Dendritic cell treated with granulocyte-macrophage colony-stimulating factor and Interleukin-4, amounts not matched to agents 40 ng/mL and 50 ng/mL, for 4 days (primary cell): ENCODE measurements around the gene DGKI.

ENCODE experiments used
- H3K27ac Mint-ChIP-seq: one replicate; pipeline ENCODE4 v1.8.0; 2022; ENCODE audit warnings: mild to moderate bottlenecking, mixed read lengths
- H3K27me3 Mint-ChIP-seq: one replicate; pipeline ENCODE4 v1.8.0; 2022; ENCODE audit warnings: mild to moderate bottlenecking, mixed read lengths
- H3K36me3 Mint-ChIP-seq: one replicate; pipeline ENCODE4 v1.8.0; 2022; ENCODE audit warnings: low read depth, mixed read lengths
- H3K4me1 Mint-ChIP-seq: one replicate; pipeline ENCODE4 v1.8.0; 2022; ENCODE audit warnings: low read depth, mixed read lengths
- H3K4me3 Mint-ChIP-seq: one replicate; pipeline ENCODE4 v1.8.0; 2022; ENCODE audit warnings: mild to moderate bottlenecking, moderate library complexity, mixed read lengths
- H3K9me3 Mint-ChIP-seq: one replicate; pipeline ENCODE4 v1.8.0; 2022; ENCODE audit warnings: mixed read lengths
- intact Hi-C: fragments of 100-400 bp; cut with micrococcal nuclease; formaldehyde crosslinking; loops from one replicate; pipeline ENCODE4 v1.15.0; 2022

The DGKI gene

DNA sequence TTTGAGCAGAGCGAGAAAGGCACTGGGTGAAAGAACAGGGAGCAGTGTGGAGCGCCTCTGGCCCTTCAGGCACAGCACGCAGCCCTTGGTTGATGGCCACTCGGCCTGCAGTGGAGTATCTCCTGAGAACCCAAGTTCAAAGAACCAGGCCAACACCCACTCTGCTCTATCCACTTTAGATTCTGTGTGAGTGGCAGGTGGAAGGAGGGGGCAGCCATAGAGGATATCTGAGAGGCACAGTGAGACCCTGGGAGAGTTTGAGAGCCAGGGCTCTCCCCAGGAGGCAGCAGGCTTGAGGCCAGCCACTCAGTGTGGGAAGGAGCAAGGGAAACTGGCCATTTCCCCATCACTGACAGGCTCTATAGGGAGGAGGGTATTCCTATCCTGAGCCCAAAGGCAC is 450.7 kb downstream of the DGKI start:
- H3K27me3 Mint-ChIP-seq: no peaks in the 10 kb centered on the region
- no peaks in the 10 kb centered on the region for H3K36me3 Mint-ChIP-seq
- H3K27ac Mint-ChIP-seq: no peak overlapping the region
- H3K9me3 Mint-ChIP-seq: peaks cover 16% of the 10 kb centered on the region
- H3K4me1 Mint-ChIP-seq: no peaks in the 10 kb centered on the region
- intact Hi-C loops: no loop called here
- no peak overlapping the region for H3K4me3 Mint-ChIP-seq

DNA sequence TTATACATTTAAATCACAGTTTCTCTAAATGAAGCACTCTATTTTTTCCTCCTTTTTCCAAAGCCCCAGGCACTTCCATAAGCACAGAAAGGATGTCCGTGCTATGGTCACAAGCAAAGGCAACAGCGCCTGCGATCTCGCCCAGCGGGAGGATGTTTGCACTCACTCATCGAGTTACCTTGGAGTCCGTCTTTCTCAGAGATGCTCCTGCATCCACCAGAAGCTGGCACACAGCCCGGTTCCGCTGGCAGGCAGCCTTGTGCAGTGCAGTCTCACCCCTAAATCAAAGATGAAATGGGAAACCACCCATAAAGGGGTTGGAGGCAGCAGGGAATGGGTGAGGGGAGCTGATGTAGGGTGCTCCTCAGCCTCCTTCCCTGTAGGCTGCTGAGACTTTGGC is 451.4 kb downstream of the DGKI start:
- H3K27ac Mint-ChIP-seq: no peak overlapping the region

DNA sequence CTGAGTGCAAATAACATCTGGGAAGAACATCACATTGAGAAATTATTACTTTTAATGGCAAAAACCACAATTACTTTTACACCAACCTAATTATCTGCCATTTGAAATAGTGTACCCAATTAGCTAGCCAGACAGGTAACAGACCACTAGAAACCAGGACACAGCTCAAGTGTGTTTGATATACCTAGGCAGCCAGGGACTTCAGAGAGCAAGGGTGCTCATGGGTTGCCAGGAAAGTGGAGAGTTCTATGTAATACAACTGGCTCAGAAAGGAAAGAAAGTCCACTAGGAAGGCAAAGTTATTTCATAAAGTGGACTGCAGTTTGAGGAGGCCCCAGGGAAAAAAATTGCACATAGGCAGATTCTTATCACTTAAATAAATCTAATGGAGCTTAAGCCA is 453.2 kb downstream of the DGKI start:
- Mint-ChIP-seq H3K27me3 (no peaks in the 10 kb centered on the region), H3K9me3 (peaks cover 18% of the 10 kb centered on the region), H3K4me3 (no peak overlapping the region), H3K4me1 (no peaks in the 10 kb centered on the region), H3K36me3 (no peaks in the 10 kb centered on the region), H3K27ac (no peak overlapping the region)
- intact Hi-C loops: no loop called here

More for the DNA sequence above, 451.4 kb downstream of the DGKI start:
- H3K4me3 Mint-ChIP-seq: no peak overlapping the region
- no peaks in the 10 kb centered on the region for H3K27me3 Mint-ChIP-seq
- no peaks in the 10 kb centered on the region for H3K36me3 Mint-ChIP-seq
- intact Hi-C loops: no loop called here
- peaks cover 18% of the 10 kb centered on the region for H3K9me3 Mint-ChIP-seq
- no peaks in the 10 kb centered on the region for H3K4me1 Mint-ChIP-seq

DNA sequence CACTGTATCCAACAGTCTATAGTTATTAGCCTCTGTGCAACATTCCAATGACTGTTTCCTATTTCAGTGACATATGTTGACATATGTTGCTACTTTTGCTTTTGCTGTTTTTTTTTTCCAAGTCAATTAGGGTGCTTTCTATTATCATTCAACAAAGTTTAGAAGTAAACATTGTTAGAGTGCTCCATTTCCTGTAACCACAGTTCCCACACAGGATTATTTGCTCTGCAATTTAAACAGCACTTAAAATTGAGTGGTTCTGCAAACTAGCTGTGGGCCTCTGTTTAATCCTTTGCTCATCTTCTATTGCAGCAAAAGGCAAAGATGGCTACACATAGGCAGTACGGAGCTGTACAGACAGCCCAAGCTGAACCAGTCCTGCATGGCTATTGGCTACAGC is 456.7 kb downstream of the DGKI start:
- H3K36me3 Mint-ChIP-seq: no peaks in the 10 kb centered on the region
- no peak overlapping the region for H3K27ac Mint-ChIP-seq
- H3K4me1 Mint-ChIP-seq: no peaks in the 10 kb centered on the region
- H3K9me3 Mint-ChIP-seq: peaks cover 9% of the 10 kb centered on the region
- no peaks in the 10 kb centered on the region for H3K27me3 Mint-ChIP-seq
- no peak overlapping the region for H3K4me3 Mint-ChIP-seq
- intact Hi-C loops: no loop called here

DNA sequence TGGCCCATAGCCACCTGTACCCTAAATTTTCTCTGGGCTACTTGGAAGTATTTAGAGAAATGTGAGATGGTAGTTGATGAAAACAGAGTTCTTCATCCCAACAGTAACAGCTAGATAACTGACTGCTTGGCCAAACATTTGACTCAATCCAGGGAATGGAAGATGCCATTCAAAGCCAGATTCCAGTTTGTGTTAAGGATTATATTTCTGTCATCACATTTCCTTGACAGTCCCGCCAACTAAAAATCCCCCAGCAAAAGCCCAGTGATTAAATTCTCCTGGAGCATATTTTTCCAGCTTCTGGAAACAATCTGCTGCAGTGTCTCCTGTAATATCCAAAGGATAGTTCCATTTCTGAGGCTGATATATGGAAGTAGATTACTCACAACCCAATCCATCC is 457.9 kb downstream of the DGKI start:
- Mint-ChIP-seq H3K4me1 (no peaks in the 10 kb centered on the region), H3K4me3 (no peak overlapping the region), H3K36me3 (no peaks in the 10 kb centered on the region), H3K9me3 (peaks cover 9% of the 10 kb centered on the region), H3K27ac (no peak overlapping the region), H3K27me3 (no peaks in the 10 kb centered on the region)
- intact Hi-C loops: no loop called here

DNA sequence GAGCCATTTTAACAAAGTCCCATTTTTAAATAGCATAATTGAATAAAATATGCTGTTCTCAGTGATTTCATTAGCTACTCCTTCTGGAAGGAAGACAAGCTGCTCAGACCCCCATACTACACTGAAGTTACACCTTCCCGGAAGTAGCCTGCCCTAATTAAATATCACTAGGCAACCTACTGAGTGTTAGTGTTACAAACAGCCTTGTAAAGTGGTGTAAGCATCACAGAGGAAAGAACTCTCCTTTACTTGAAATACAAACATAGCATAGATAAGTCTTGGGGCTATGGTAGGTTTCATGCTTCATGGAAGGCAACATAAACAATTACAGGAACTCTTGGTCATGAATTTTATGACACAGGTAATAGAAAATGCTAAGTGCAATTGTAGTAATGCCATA is 459.8 kb downstream of the DGKI start:
- H3K27me3 Mint-ChIP-seq: no peaks in the 10 kb centered on the region
- H3K4me1 Mint-ChIP-seq: no peaks in the 10 kb centered on the region
- H3K4me3 Mint-ChIP-seq: no peak overlapping the region
- H3K27ac Mint-ChIP-seq: no peak overlapping the region
- H3K36me3 Mint-ChIP-seq: no peaks in the 10 kb centered on the region
- intact Hi-C loops: no loop called here
- H3K9me3 Mint-ChIP-seq: peaks cover 9% of the 10 kb centered on the region

GRCh38 chr7:137381045-137381444 is 465.7 kb downstream of the DGKI start:
- Mint-ChIP-seq H3K4me3 (no peak overlapping the region), H3K4me1 (no peaks in the 10 kb centered on the region), H3K27ac (no peak overlapping the region), H3K9me3 (no peaks in the 10 kb centered on the region), H3K27me3 (no peaks in the 10 kb centered on the region), H3K36me3 (no peaks in the 10 kb centered on the region)
- intact Hi-C loops: no loop called here

DNA sequence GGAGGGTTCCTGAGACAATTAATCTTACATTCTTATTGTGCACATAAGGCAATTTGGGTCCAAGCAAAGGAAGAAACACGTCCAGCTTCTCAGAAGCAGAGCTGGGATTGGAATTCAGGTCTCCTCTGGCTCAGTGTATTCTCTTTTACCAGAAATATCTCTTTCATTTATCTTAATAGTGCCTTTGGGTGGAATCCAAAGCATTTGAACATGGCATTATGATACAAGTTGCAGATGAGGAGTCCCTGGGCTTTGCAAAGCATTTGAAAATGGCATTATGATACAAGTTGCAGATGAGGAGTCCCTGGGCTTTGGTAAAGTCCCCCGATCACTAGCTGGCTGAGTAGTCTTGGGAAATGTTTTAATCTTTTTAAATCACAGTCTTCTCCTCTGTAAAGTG is 473.3 kb downstream of the DGKI start:
- H3K36me3 Mint-ChIP-seq: no peaks in the 10 kb centered on the region
- H3K4me1 Mint-ChIP-seq: no peaks in the 10 kb centered on the region
- peaks cover 5% of the 10 kb centered on the region for H3K9me3 Mint-ChIP-seq
- intact Hi-C loops: no loop called here
- no peak overlapping the region for H3K27ac Mint-ChIP-seq
- no peaks in the 10 kb centered on the region for H3K27me3 Mint-ChIP-seq
- H3K4me3 Mint-ChIP-seq: no peak overlapping the region

DNA sequence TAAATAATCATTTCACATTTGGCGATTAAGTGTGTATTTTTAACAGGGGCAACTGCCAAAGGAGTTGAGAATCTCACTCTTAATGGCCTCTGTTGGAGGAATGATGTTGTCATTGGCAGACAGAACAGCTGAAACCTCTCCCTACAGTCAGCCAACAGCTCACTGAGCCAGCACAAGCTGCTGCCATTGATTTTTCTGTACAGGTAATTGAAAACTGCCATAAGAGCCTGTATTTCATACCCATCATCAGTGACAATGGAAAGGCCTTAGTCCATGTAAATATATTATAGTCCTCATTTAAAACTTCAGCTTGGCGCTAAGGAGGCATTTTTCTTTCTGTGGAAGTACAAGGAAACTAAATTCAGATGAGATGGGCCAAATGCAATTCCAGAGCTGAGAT is 475.2 kb downstream of the DGKI start:
- peaks cover 5% of the 10 kb centered on the region for H3K9me3 Mint-ChIP-seq
- no peak overlapping the region for H3K27ac Mint-ChIP-seq
- H3K36me3 Mint-ChIP-seq: no peaks in the 10 kb centered on the region
- H3K27me3 Mint-ChIP-seq: no peaks in the 10 kb centered on the region
- no peak overlapping the region for H3K4me3 Mint-ChIP-seq
- no peaks in the 10 kb centered on the region for H3K4me1 Mint-ChIP-seq
- intact Hi-C loops: no loop called here

- no peaks in the 10 kb centered on the region for H3K4me1 Mint-ChIP-seq
- no peaks in the 10 kb centered on the region for H3K36me3 Mint-ChIP-seq
- H3K27ac Mint-ChIP-seq: no peak overlapping the region
- intact Hi-C loops: no loop called here
- no peaks in the 10 kb centered on the region for H3K27me3 Mint-ChIP-seq
- H3K4me3 Mint-ChIP-seq: no peak overlapping the region
- H3K9me3 Mint-ChIP-seq: peaks cover 32% of the 10 kb centered on the region
These were observed 479.8 kb downstream of the DGKI start for GRCh38 chr7:137366995-137367394.

- Mint-ChIP-seq H3K4me3 (no peak overlapping the region), H3K27me3 (no peaks in the 10 kb centered on the region), H3K36me3 (no peaks in the 10 kb centered on the region), H3K4me1 (no peaks in the 10 kb centered on the region), H3K9me3 (peaks cover 55% of the 10 kb centered on the region), H3K27ac (no peak overlapping the region)
- intact Hi-C loops: no loop called here
These were observed 483.1 kb downstream of the DGKI start for GRCh38 chr7:137363683-137364082.

DNA sequence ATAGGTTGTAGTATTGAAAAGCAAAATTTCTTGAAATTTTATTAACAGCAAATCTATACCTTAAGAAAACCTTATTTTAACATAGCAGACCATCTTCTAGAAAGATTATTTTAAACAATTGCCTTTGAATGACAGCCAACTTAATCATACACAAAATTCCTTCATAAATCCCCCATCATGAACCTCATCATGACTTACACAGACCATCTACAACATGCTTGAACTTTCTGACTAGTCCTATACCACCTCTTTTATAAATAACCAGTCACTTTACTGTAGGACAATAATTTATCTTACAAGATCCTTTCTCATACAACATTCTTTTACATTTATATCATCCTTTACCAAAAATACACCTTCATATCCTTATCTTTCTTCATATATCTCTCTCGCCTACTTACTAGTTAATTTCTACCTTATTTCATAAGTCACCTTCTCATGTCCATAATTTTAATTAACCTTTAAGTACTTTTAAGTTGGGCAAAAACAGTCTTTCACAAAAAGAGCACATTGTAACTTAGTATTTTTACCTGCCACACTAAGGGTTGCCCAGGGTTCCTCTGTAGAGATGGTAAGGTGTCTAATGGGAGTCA is 486.6 kb downstream of the DGKI start:
- Mint-ChIP-seq H3K27ac (no peak overlapping the region), H3K27me3 (no peaks in the 10 kb centered on the region), H3K36me3 (no peaks in the 10 kb centered on the region), H3K9me3 (peaks cover 52% of the 10 kb centered on the region), H3K4me1 (no peaks in the 10 kb centered on the region), H3K4me3 (no peak overlapping the region)
- intact Hi-C loops: no loop called here

DNA sequence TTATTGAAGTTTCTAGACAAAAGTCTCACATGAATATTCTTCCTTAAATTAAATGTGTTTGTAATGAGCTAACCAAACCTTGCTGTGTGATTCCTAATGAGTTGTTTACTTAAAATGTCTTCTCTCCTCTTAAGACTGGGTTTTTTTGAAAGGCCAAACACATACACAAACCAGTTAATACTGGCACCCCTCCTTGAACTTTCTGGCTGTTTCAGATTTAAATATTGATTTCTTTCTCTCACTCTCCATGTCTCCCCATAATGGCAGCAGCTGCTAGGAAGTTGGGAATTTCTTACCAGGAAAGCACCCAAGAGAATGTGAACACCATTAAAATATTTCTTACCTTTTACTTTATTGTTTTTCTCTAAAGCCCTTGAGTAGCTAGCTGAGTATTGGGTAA is 491.8 kb downstream of the DGKI start:
- Mint-ChIP-seq H3K36me3 (no peaks in the 10 kb centered on the region), H3K4me3 (no peak overlapping the region), H3K27me3 (no peaks in the 10 kb centered on the region), H3K27ac (no peak overlapping the region), H3K4me1 (no peaks in the 10 kb centered on the region), H3K9me3 (peaks cover 13% of the 10 kb centered on the region)
- intact Hi-C loops: no loop called here

GRCh38 chr7:137354396-137354795 is 492.4 kb downstream of the DGKI start:
- Mint-ChIP-seq H3K4me3 (no peak overlapping the region), H3K27ac (no peak overlapping the region), H3K27me3 (no peaks in the 10 kb centered on the region), H3K4me1 (no peaks in the 10 kb centered on the region), H3K36me3 (no peaks in the 10 kb centered on the region), H3K9me3 (peaks cover 10% of the 10 kb centered on the region)
- intact Hi-C loops: no loop called here

DNA sequence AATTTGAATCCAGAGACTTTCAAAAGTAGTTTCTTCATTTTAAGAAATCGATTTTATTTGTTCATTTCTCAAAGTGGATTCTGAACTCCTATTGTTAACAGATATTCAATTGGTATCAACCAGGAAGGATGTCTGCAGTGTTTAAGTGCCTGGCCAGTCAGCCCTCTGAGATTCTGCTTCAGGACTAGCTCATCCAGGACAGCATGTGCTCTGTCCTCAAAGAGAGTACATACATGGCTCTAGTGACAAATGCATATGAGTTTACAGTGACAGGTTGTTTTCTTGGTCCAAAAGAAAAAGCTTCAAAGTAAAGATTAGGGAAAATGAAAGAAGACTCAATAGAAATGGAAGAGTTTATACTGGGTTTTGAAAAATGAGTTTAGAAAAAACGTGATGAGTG is 494.8 kb downstream of the DGKI start:
- intact Hi-C loops: no loop called here
- H3K4me1 Mint-ChIP-seq: no peaks in the 10 kb centered on the region
- no peak overlapping the region for H3K27ac Mint-ChIP-seq
- no peaks in the 10 kb centered on the region for H3K27me3 Mint-ChIP-seq
- H3K9me3 Mint-ChIP-seq: no peaks in the 10 kb centered on the region
- no peaks in the 10 kb centered on the region for H3K36me3 Mint-ChIP-seq
- H3K4me3 Mint-ChIP-seq: no peak overlapping the region
